Body of pancreas (tissue), 4 donors: Measurements from ENCODE around the gene ABCA3.

Experiments
- POLR2A ChIP-seq, 3 donors: fragments of 450-650 bp; IDR thresholded peaks; one replicate each; pipeline ENCODE4 v1.6.1; 2016; ENCODE audit warnings: antibody characterized with exemption in 3 of 3, mild to moderate bottlenecking in 2 of 3
- TF ChIP-seq, protein P1 (sequence below), 7 experiments: fragments of 450-650 bp in 4 of 7; fragments of 200-600 bp in 3 of 7; sonication (generic) in 3 of 7; IDR thresholded peaks; one replicate each; pipeline ENCODE4 v1.5.1; 2016 to 2019; ENCODE audit warnings: antibody characterized with exemption in 7 of 7

DNA sequence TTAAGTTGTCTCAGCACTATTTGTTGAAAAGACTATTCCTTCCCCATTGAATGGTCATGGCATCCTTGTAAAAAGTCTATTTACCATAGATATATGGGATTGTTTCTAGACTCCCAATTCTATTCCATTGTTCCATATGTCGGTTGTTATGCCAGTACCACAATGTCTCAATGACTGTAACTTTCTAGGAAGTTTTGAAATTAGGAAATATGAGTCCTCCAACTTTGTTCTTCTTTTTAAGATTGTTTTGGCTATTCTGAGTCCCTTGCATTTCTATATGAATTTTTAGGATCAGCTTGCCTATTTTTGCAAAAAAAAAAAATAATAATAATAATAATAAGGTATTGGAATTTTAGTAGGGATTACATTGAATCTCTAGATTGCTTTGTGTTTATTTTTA, 43.0 kb upstream of the ABCA3 start:
- TF ChIP-seq, protein P1, sequence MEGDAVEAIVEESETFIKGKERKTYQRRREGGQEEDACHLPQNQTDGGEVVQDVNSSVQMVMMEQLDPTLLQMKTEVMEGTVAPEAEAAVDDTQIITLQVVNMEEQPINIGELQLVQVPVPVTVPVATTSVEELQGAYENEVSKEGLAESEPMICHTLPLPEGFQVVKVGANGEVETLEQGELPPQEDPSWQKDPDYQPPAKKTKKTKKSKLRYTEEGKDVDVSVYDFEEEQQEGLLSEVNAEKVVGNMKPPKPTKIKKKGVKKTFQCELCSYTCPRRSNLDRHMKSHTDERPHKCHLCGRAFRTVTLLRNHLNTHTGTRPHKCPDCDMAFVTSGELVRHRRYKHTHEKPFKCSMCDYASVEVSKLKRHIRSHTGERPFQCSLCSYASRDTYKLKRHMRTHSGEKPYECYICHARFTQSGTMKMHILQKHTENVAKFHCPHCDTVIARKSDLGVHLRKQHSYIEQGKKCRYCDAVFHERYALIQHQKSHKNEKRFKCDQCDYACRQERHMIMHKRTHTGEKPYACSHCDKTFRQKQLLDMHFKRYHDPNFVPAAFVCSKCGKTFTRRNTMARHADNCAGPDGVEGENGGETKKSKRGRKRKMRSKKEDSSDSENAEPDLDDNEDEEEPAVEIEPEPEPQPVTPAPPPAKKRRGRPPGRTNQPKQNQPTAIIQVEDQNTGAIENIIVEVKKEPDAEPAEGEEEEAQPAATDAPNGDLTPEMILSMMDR (IDR thresholded peaks at IDR 0.05) = no peak
- no peak for TF ChIP-seq POLR2A (IDR thresholded peaks at IDR 0.05)
